ENCODE results near the gene SYTL4.

DNA sequence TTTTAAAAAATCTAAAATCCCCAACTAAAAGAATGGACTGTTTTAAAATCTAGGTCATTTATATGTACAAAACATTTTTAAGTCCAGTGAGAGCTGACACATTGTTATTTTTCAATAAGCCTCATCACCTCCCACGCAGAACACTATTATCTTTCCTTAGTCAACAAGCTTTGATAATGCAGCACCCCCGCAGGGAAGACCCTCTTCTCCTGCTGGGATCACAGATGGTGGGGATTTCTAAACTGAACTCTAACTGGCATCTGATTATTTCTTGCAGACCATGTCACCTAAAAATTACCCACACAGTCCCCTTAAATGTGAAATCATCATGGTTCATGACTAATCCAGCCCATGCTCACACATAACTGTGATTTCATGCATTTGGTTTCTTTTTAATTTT, 11.6 kb downstream of the SYTL4 start:
- TF ChIP-seq CTCF (IDR thresholded peaks at IDR 0.05; ENCODE audit: insufficient read depth, low read length) = no peak
- no peak for TF ChIP-seq POLR2AphosphoS5 (IDR thresholded peaks at IDR 0.05; ENCODE audit: low read depth)
- TF ChIP-seq GABPA (IDR thresholded peaks at IDR 0.05; ENCODE audit: low read depth) = no peak
